IMR-90 (cell line): Measurements from ENCODE around the gene SMYD2. TPM values are rescaled to one million over a fixed set of nuclear protein-coding genes. Genes with fewer than 3 reads are reported as not detected.

ENCODE experiments used
- ATAC-seq: fragments of 200-7000 bp; cut with Tn5 transposase; 2 replicates; pipeline ENCODE4 v1.9.1; 2020; ENCODE audit warnings: low read depth, mild to moderate bottlenecking, moderate library complexity
- BruUV-seq: library from RNA; stranded (reverse); fragments of 400-500 nt; replicated peaks from 2 replicates; lab custom pipeline; 2021; lab: Mats Ljungman, UMichigan
- CTCF ChIA-PET: fragments of 300-600 bp; formaldehyde crosslinking; extraction: SDS; loops from one replicate; lab custom pipeline; 2021; ENCODE audit warnings: antibody characterized with exemption; lab: Yijun Ruan, JAX
- POLR2A ChIA-PET: fragments of 300-600 bp; sonication (Branson Sonifier 250); formaldehyde crosslinking; loops from one replicate; lab custom pipeline; 2022; ENCODE audit warnings: antibody characterized with exemption; ENCODE audit not compliant: unreplicated experiment; lab: Charles Lee
- DNase-seq: peaks from one replicate; pipeline ENCODE4 v3.0.0; 2013
- H2AFZ ChIP-seq: replicated peaks from 2 replicates; pipeline ENCODE3; 2013; ENCODE audit warnings: low read length, mild to moderate bottlenecking; ENCODE audit not compliant: poor library complexity
- H2AK5ac ChIP-seq: 2 replicates; pipeline ENCODE4 v1.6.1; 2013; ENCODE audit warnings: low read depth, low read length, inconsistent platforms
- H2AK9ac ChIP-seq: replicated peaks from 2 replicates; pipeline ENCODE3; 2013; ENCODE audit warnings: mild to moderate bottlenecking, low read depth, low read length, moderate library complexity; ENCODE audit not compliant: poor library complexity
- H2BK120ac ChIP-seq: 2 replicates; pipeline ENCODE4 v1.6.1; 2013; ENCODE audit warnings: low read depth, low read length, inconsistent platforms
- H2BK15ac ChIP-seq: 3 replicates; pipeline ENCODE4 v1.6.1; 2013; ENCODE audit warnings: low read depth, low read length, inconsistent platforms
- H2BK20ac ChIP-seq: 2 replicates; pipeline ENCODE4 v1.6.1; 2013; ENCODE audit warnings: low read depth, mild to moderate bottlenecking, inconsistent platforms, low read length, moderate library complexity
- H2BK5ac ChIP-seq: 2 replicates; pipeline ENCODE4 v1.6.1; 2013; ENCODE audit warnings: mild to moderate bottlenecking, low read depth, low read length, inconsistent platforms; ENCODE audit not compliant: poor library complexity, severe bottlenecking
- H3K14ac ChIP-seq: replicated peaks from 2 replicates; pipeline ENCODE4 v1.6.1; 2013; ENCODE audit warnings: low read depth, low read length, inconsistent platforms
- H3K18ac ChIP-seq: 2 replicates; pipeline ENCODE4 v1.6.1; 2013; ENCODE audit warnings: low read depth, low read length, control low read depth
- H3K23ac ChIP-seq: 2 replicates; pipeline ENCODE4 v1.6.1; 2013; ENCODE audit warnings: low read depth, low read length, inconsistent platforms
- H3K27ac ChIP-seq: 2 replicates; pipeline ENCODE4 v1.5.1; 2013; ENCODE audit warnings: mild to moderate bottlenecking, control low read depth, low read length; ENCODE audit not compliant: insufficient read depth
- H3K27me3 ChIP-seq: 2 replicates; pipeline ENCODE4 v1.6.1; 2013; ENCODE audit warnings: low read length; ENCODE audit not compliant: control insufficient read depth, insufficient read depth
- H3K36me3 ChIP-seq: 2 replicates; pipeline ENCODE4 v1.6.1; 2013; ENCODE audit warnings: low read length, mixed read lengths; ENCODE audit not compliant: control insufficient read depth, insufficient read depth
- H3K4ac ChIP-seq: 2 replicates; pipeline ENCODE4 v1.6.1; 2013; ENCODE audit warnings: low read depth, low read length, inconsistent platforms
- H3K4me1 ChIP-seq: 2 replicates; pipeline ENCODE4 v1.6.1; 2013; ENCODE audit warnings: low read length, mixed read lengths; ENCODE audit not compliant: control insufficient read depth, insufficient read depth
- H3K4me2 ChIP-seq: 2 replicates; pipeline ENCODE4 v1.6.1; 2013; ENCODE audit warnings: low read depth, mild to moderate bottlenecking, control low read depth, low read length, moderate library complexity
- H3K4me3 ChIP-seq: 2 replicates; pipeline ENCODE4 v1.5.1; 2013; ENCODE audit warnings: low read depth, mild to moderate bottlenecking, control low read depth, low read length, moderate library complexity; ENCODE audit not compliant: insufficient read depth
- H3K56ac ChIP-seq: 2 replicates; pipeline ENCODE4 v1.6.1; 2013; ENCODE audit warnings: low read length, inconsistent platforms; ENCODE audit not compliant: insufficient read depth; ENCODE audit errors: extremely low read depth
- H3K79me1 ChIP-seq, 2 experiments: 2 replicates each; pipeline ENCODE4 v1.6.1; 2013; ENCODE audit warnings: low read length in 2 of 2, inconsistent platforms in 1 of 2, low read depth in 1 of 2
- H3K9ac ChIP-seq: 2 replicates; pipeline ENCODE4 v1.6.1; 2013; ENCODE audit warnings: low read depth, low read length, control low read depth
- H3K9me1 ChIP-seq: 2 replicates; pipeline ENCODE4 v1.6.1; 2013; ENCODE audit warnings: low read length, inconsistent platforms; ENCODE audit not compliant: insufficient read depth
- H3K9me3 ChIP-seq: 2 replicates; pipeline ENCODE4 v1.6.1; 2013; ENCODE audit warnings: low read length; ENCODE audit not compliant: control insufficient read depth, insufficient read depth
- H4K20me1 ChIP-seq: 2 replicates; pipeline ENCODE4 v1.6.1; 2013; ENCODE audit warnings: low read length, inconsistent platforms; ENCODE audit not compliant: insufficient read depth
- H4K5ac ChIP-seq: 2 replicates; pipeline ENCODE4 v1.6.1; 2013; ENCODE audit warnings: mild to moderate bottlenecking, low read depth, low read length, control low read depth
- H4K8ac ChIP-seq, 2 experiments: 2 replicates each; pipeline ENCODE4 v1.6.1; 2013; ENCODE audit warnings: low read depth in 2 of 2, low read length in 2 of 2, control low read depth in 1 of 2, inconsistent platforms in 1 of 2
- H4K91ac ChIP-seq: 2 replicates; pipeline ENCODE4 v1.6.1; 2013; ENCODE audit warnings: low read depth, low read length, inconsistent platforms; ENCODE audit not compliant: insufficient read depth
- CEBPB ChIP-seq: IDR thresholded peaks from 2 replicates; pipeline ENCODE4 v1.6.1; 2012; ENCODE audit warnings: low read depth, low read length, improper control_type of control experiment
- MXI1 ChIP-seq: IDR thresholded peaks from 2 replicates; pipeline ENCODE4 v1.6.1; 2012; ENCODE audit warnings: low read depth, mild to moderate bottlenecking, low read length, moderate library complexity, borderline replicate concordance
- RAD21 ChIP-seq: IDR thresholded peaks from 2 replicates; pipeline ENCODE4 v1.6.1; 2012; ENCODE audit warnings: low read length, improper control_type of control experiment
- RCOR1 ChIP-seq: IDR thresholded peaks from 2 replicates; pipeline ENCODE4 v1.6.1; 2012; ENCODE audit warnings: mild to moderate bottlenecking, low read length, improper control_type of control experiment; ENCODE audit not compliant: insufficient replicate concordance
- RFX5 ChIP-seq: IDR thresholded peaks from 2 replicates; pipeline ENCODE4 v1.8.0; 2012; ENCODE audit warnings: low read depth, mild to moderate bottlenecking, low read length, moderate library complexity
- WGBS, 2 experiments: methylation state at CpG; one replicate each; pipeline versions ENCODE4 v1.1.5 to v1.1.7; 2013; ENCODE audit warnings: missing lambda C conversion rate in 2 of 2; ENCODE audit not compliant: insufficient read length in 1 of 2; ENCODE audit errors: extremely low coverage in 2 of 2; 5-methylcytosine and 5-hydroxymethylcytosine counted together
- dilution Hi-C: fragments of 300-500 bp; cut with HindIII; formaldehyde crosslinking; loops from one replicate; pipeline ENCODE4 v1.14.3; 2018; ENCODE audit warnings: low sequenced_read_pairs; ENCODE audit not compliant: unreplicated experiment
- in situ Hi-C: fragments of 300-500 bp; cut with MboI; formaldehyde crosslinking; loops from 3 replicates; pipeline ENCODE4 v1.14.3; 2019; ENCODE audit warnings: low sequenced_read_pairs, inconsistent platforms, mixed read lengths
- intact Hi-C: fragments of 100-400 bp; cut with micrococcal nuclease; formaldehyde crosslinking; loops from 2 replicates; pipeline ENCODE4 v1.10.0; 2022
- polyA plus RNA-seq, 3 experiments: library from polyadenylated mRNA; depleted of rRNA; stranded (reverse); fragments of >200 nt; gene quantifications; 2 replicates each; pipeline ENCODE4 v1.2.3, GENCODE V29; 2012; ENCODE audit warnings: low replicate concordance in 1 of 3
- total RNA-seq: library from RNA; depleted of rRNA; stranded (reverse); fragments of >200 nt; gene quantifications from 2 replicates; pipeline ENCODE4 v1.2.3, GENCODE V29; 2012

SMYD2 gene
- total and polyA plus RNA-seq, 2 of the 4 experiments (the other 2 are of a cell fraction), result 32.7 to 61.7 TPM

DNA sequence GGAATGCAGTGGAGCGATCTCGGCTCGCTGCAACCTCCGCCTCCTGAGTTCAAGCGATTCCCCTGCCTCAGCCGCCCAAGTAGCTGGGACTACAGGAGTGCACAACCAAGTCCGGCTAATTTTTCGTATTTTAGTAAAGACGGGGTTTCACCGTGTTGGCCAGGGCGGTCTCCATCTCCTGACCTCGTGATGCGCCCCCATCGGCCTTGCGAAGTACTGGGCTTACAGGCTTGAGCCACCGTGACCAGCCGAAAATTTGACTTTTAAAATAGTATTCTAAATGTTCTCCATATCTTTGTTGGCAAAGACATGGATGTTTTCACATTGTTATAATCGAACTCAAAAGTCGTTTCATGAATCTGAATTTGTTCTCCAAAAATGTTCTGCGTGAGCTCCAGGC, 36.7 kb upstream of the SMYD2 start:
- CTCF ChIA-PET, result interaction anchor here (1.2 kb wide), 1 partner anchor 17 kb away, joined by 3 read pairs; no protein-coding TSS in a partner anchor
- H2AK9ac ChIP-seq, result no peak overlapping the region
- DNase-seq (no peak), ATAC-seq (no peak)
- H3K18ac ChIP-seq, result no peak overlapping the region
- POLR2A ChIA-PET, result no interaction called here
- no peak overlapping the region for H2BK120ac ChIP-seq
- peaks cover 4% of the 10 kb centered on the region; the same call in 1 of the 2 replicates for H3K4me1 ChIP-seq
- no peaks in the 10 kb centered on the region for H3K9me3 ChIP-seq
- no peak overlapping the region for H3K4ac ChIP-seq
- H3K27ac ChIP-seq, result no peak overlapping the region
- TF ChIP-seq RCOR1 (no peak), RAD21 (no peak), RFX5 (no peak), MXI1 (no peak), CEBPB (no peak)
- 91% methylated on average over 12 of the region's 20 CpGs; no CpG with 5 or more reads in 1 of the 2 experiments for WGBS, 2 experiments
- H4K20me1 ChIP-seq, result no peaks in the 10 kb centered on the region
- H3K4me2 ChIP-seq, result no peak overlapping the region
- H2AK5ac ChIP-seq, result no peak overlapping the region
- in situ Hi-C loops, result loop anchor here (25.0 kb wide), 1 partner anchor 1293 kb away; no protein-coding TSS in a partner anchor
- H3K4me3 ChIP-seq, result no peak overlapping the region
- H2BK15ac ChIP-seq, result no peak overlapping the region
- intact Hi-C loops, result no loop called here
- H3K9me1 ChIP-seq, result peaks cover 5% of the 10 kb centered on the region; the same call in 1 of the 2 replicates
- no peak overlapping the region for H2BK20ac ChIP-seq
- no peak overlapping the region for H2AFZ ChIP-seq
- H3K27me3 ChIP-seq, result no peaks in the 10 kb centered on the region; the same call in 1 of the 2 replicates
- no peak overlapping the region for H4K8ac ChIP-seq
- H2BK5ac ChIP-seq, result no peak overlapping the region
- no peaks in the 10 kb centered on the region for H3K79me1 ChIP-seq
- H3K14ac ChIP-seq, result no peak overlapping the region
- dilution Hi-C loops, result no loop called here
- no peak overlapping the region for H4K5ac ChIP-seq
- no peak overlapping the region for H3K23ac ChIP-seq
- no peaks in the 10 kb centered on the region for H3K36me3 ChIP-seq
- no TSS peak for BruUV-seq
- no peak overlapping the region for H4K91ac ChIP-seq
- H3K56ac ChIP-seq, result no peak overlapping the region
- H3K9ac ChIP-seq, result no peak overlapping the region
